ENCODE measurements around the gene GPC6.

- no peak for TF ChIP-seq CTCF (IDR thresholded peaks at IDR 0.05; ENCODE audit: low read length)
- TF ChIP-seq EZH2 (IDR thresholded peaks at IDR 0.05; ENCODE audit: borderline replicate concordance, low read length): no peak
Measured at GRCh38 chr13:93765811-93766210, 539.2 kb downstream of the GPC6 start.

Measured in OCI-LY1 (cell line).